Natural killer cell (primary cell): ENCODE measurements around the gene CEP350. TPM values are rescaled to one million over a fixed set of nuclear protein-coding genes. Genes with fewer than 3 reads are reported as not detected.

ENCODE experiments used
- ATAC-seq, 3 donors: fragments of 150-1000 bp in 2 of 3; fragments of 200-7000 bp in 1 of 3; cut with Tn5 transposase; 1 replicate in 1 of 3; 2 replicates in 2 of 3; pipeline ENCODE4 v1.10.0; 2021; ENCODE audit warnings: mild to moderate bottlenecking in 2 of 3, moderate library complexity in 2 of 3
- DNase-seq, 2 donors: peaks; one replicate each; pipeline versions ENCODE4 v3.0.0 to v3.0.0-alpha.2; 2013 to 2021; ENCODE audit warnings: mixed read lengths in 1 of 2
- H3K27ac ChIP-seq: one replicate; pipeline ENCODE4 v1.5.1; 2013; ENCODE audit warnings: mild to moderate bottlenecking, low read length
- H3K27me3 ChIP-seq: one replicate; pipeline ENCODE4 v1.6.1; 2013; ENCODE audit warnings: low read length; ENCODE audit not compliant: control insufficient read depth, insufficient read depth
- H3K36me3 ChIP-seq: one replicate; pipeline ENCODE4 v1.6.1; 2013; ENCODE audit warnings: low read length; ENCODE audit not compliant: control insufficient read depth, insufficient read depth
- H3K4me1 ChIP-seq: one replicate; pipeline ENCODE4 v1.6.1; 2013; ENCODE audit warnings: low read length; ENCODE audit not compliant: control insufficient read depth, insufficient read depth
- H3K4me3 ChIP-seq: one replicate; pipeline ENCODE4 v1.5.1; 2013; ENCODE audit warnings: low read length
- H3K9me3 ChIP-seq: one replicate; pipeline ENCODE4 v1.6.1; 2013; ENCODE audit warnings: low read length; ENCODE audit not compliant: control insufficient read depth, insufficient read depth
- H3K27ac Mint-ChIP-seq, 2 donors: one replicate each; pipeline ENCODE4 v1.8.0; 2022; ENCODE audit warnings: mild to moderate bottlenecking in 2 of 2, mixed read lengths in 2 of 2, moderate library complexity in 1 of 2
- H3K27me3 Mint-ChIP-seq, 2 donors: one replicate each; pipeline ENCODE4 v1.8.0; 2022; ENCODE audit warnings: low read depth in 2 of 2, mixed read lengths in 2 of 2
- H3K36me3 Mint-ChIP-seq: one replicate; pipeline ENCODE4 v1.8.0; 2022; ENCODE audit warnings: mixed read lengths
- H3K4me1 Mint-ChIP-seq, 2 donors: one replicate each; pipeline ENCODE4 v1.8.0; 2022; ENCODE audit warnings: mixed read lengths in 2 of 2
- H3K4me3 Mint-ChIP-seq: one replicate; pipeline ENCODE4 v1.8.0; 2022; ENCODE audit warnings: mild to moderate bottlenecking, moderate library complexity, mixed read lengths
- H3K9me3 Mint-ChIP-seq, 2 donors: one replicate each; pipeline ENCODE4 v1.8.0; 2022; ENCODE audit warnings: mixed read lengths in 2 of 2
- WGBS: methylation state at CpG from one replicate; pipeline ENCODE4 v1.1.7; 2013; ENCODE audit warnings: missing lambda C conversion rate; ENCODE audit not compliant: insufficient coverage; 5-methylcytosine and 5-hydroxymethylcytosine counted together
- intact Hi-C: fragments of 100-400 bp; cut with micrococcal nuclease; formaldehyde crosslinking; loops from one replicate; pipeline ENCODE4 v1.14.2; 2022
- total RNA-seq, 4 donors: library from RNA; stranded (reverse); fragments of 120-200 nt in 1 of 4; gene quantifications; one replicate each; pipeline versions ENCODE4 v1.2.3 to v1.2.4, GENCODE V29; 2013 to 2022
- TF ChIP-seq, protein P1 (sequence below): fragments of 200-600 bp; IDR thresholded peaks from one replicate; pipeline ENCODE4 v1.8.0; 2022; ENCODE audit warnings: antibody characterized with exemption

The CEP350 gene
- total RNA-seq, 3 donors from 2014 or later (not counting 1 experiment from before 2014, with no cell fraction given), result 66.9 to 83.7 (median 75.3) TPM

DNA sequence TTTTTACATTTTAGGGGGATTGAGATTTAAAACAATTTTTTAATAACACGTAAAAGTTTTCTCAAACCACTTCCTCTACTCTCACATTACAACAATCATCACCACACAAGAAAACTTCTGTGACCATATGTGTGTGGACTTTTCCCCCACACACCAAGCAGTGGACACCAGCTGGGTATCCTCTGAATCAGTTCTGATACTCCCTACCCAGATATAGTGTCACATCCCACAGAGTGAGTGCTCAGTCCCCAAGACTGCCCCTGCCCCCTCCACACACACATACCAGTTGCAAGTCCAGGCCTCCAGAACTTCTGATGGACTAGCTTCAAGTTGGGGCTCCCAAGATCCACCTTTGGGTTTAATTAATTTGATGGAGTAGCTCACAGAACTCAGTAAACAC lies 146.8 kb downstream of the CEP350 start:
- TF ChIP-seq, protein P1, sequence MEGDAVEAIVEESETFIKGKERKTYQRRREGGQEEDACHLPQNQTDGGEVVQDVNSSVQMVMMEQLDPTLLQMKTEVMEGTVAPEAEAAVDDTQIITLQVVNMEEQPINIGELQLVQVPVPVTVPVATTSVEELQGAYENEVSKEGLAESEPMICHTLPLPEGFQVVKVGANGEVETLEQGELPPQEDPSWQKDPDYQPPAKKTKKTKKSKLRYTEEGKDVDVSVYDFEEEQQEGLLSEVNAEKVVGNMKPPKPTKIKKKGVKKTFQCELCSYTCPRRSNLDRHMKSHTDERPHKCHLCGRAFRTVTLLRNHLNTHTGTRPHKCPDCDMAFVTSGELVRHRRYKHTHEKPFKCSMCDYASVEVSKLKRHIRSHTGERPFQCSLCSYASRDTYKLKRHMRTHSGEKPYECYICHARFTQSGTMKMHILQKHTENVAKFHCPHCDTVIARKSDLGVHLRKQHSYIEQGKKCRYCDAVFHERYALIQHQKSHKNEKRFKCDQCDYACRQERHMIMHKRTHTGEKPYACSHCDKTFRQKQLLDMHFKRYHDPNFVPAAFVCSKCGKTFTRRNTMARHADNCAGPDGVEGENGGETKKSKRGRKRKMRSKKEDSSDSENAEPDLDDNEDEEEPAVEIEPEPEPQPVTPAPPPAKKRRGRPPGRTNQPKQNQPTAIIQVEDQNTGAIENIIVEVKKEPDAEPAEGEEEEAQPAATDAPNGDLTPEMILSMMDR, result no peak
- Histone ChIP-seq H3K27me3 (no peaks in the 10 kb centered on the region), H3K27ac (no peak overlapping the region), H3K4me3 (no peak overlapping the region), H3K36me3 (peaks cover 48% of the 10 kb centered on the region), H3K4me1 (peaks cover 10% of the 10 kb centered on the region), H3K9me3 (no peaks in the 10 kb centered on the region)
- intact Hi-C loops, result loop anchor here (5.0 kb wide), 1 partner anchor 76 kb away; no protein-coding TSS in a partner anchor
- peak; percentile 48 to 69 (median 62) for ATAC-seq
- DNase-seq, result no peak
- Mint-ChIP-seq H3K36me3 (peaks cover 7% of the 10 kb centered on the region), H3K27me3 (no peaks in the 10 kb centered on the region), H3K4me3 (peak overlapping the region; percentile 68), H3K27ac (peak overlapping the region; percentile 87), H3K4me1 (peaks cover 21 to 27% of the 10 kb centered on the region in 2 donors), H3K9me3 (no peaks in the 10 kb centered on the region)
- WGBS, result no CpG with 5 or more reads among the region's 1 CpG

- Histone ChIP-seq H3K27ac (no peak overlapping the region), H3K27me3 (no peaks in the 10 kb centered on the region), H3K4me1 (peaks cover 10% of the 10 kb centered on the region), H3K9me3 (no peaks in the 10 kb centered on the region), H3K36me3 (peaks cover 35% of the 10 kb centered on the region), H3K4me3 (no peak overlapping the region)
- Mint-ChIP-seq H3K4me3 (no peak overlapping the region), H3K36me3 (peaks cover 7% of the 10 kb centered on the region), H3K9me3 (no peaks in the 10 kb centered on the region), H3K4me1 (peaks cover 21 to 27% of the 10 kb centered on the region in 2 donors), H3K27ac (no peak overlapping the region), H3K27me3 (no peaks in the 10 kb centered on the region)
- intact Hi-C loops, result loop anchor here (5.0 kb wide), 1 partner anchor 73 kb away; no protein-coding TSS in a partner anchor
- WGBS, result 100% methylated on average over 1 of the region's 1 CpG
- TF ChIP-seq, protein P1, result no peak
- ATAC-seq (no peak), DNase-seq (no peak)
Observed at GRCh38 chr1:180103819-180104218, 149.2 kb downstream of the CEP350 start.

DNA sequence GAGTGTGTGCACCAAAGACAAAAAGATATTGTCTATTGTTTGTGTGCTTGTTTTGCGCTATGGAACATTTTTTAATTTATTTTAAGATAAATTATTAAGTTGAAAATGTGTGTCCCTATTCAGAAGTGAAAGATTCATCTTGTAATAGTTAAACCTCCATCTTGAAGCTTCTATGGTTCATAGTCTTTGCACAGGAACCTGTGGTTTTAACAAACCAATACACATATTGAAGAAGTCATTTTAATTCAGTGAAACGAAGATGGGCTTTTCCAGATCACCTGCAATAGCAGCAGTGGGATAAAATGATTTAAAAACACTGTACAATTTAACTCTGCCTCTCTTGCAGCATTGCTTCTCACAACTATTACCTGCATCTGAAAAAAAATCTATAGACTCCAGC lies 157.5 kb downstream of the CEP350 start:
- DNase-seq (no peak), ATAC-seq (peak in 2 of 3 donors; percentile 50 to 84)
- no peaks in the 10 kb centered on the region for H3K9me3 Mint-ChIP-seq
- intact Hi-C loops, result no loop called here
- peak overlapping the region in 1 of 2 donors; percentile 4 for H3K27ac Mint-ChIP-seq
- TF ChIP-seq, protein P1, result no peak
- H3K4me3 Mint-ChIP-seq, result no peak overlapping the region
- peaks cover 15 to 17% of the 10 kb centered on the region in 2 donors for H3K4me1 Mint-ChIP-seq
- no peak overlapping the region for H3K27ac ChIP-seq
- WGBS, result no CpG with 5 or more reads among the region's 2 CpGs
- no peak overlapping the region for H3K4me3 ChIP-seq
- no peaks in the 10 kb centered on the region for H3K27me3 ChIP-seq
- H3K27me3 Mint-ChIP-seq, result no peaks in the 10 kb centered on the region
- no peaks in the 10 kb centered on the region for H3K4me1 ChIP-seq
- H3K36me3 Mint-ChIP-seq, result no peaks in the 10 kb centered on the region
- H3K9me3 ChIP-seq, result no peaks in the 10 kb centered on the region
- H3K36me3 ChIP-seq, result peaks cover 29% of the 10 kb centered on the region
